ENCODE results near the gene TRIB2. TPM values are rescaled to one million over a fixed set of nuclear protein-coding genes. Genes with fewer than 3 reads are reported as not detected.

The TRIB2 gene
- total RNA-seq, 1 donor from 2014 or later = 90.9 TPM

- H3K4me1 Mint-ChIP-seq (ENCODE audit: unreplicated experiment) = peaks cover 36% of the 10 kb centered on the region
- no peak for DNase-seq (ENCODE audit: extremely low spot score, unreplicated experiment)
- H3K9me3 Mint-ChIP-seq = no peaks in the 10 kb centered on the region
- peaks cover 64% of the 10 kb centered on the region for H3K36me3 Mint-ChIP-seq
- no peak overlapping the region for H3K4me3 Mint-ChIP-seq
- no peaks in the 10 kb centered on the region for H3K27me3 Mint-ChIP-seq
- no peak overlapping the region for H3K27ac Mint-ChIP-seq
- TF ChIP-seq CTCF (conservative IDR thresholded peaks at IDR 0.05) = no peak
Measured at GRCh38 chr2:12737738-12738485, 21.2 kb downstream of the TRIB2 start.

- Mint-ChIP-seq H3K4me1 (ENCODE audit: unreplicated experiment) (peaks cover 36% of the 10 kb centered on the region), H3K27ac (no peak overlapping the region), H3K9me3 (no peaks in the 10 kb centered on the region), H3K4me3 (no peak overlapping the region), H3K36me3 (peaks cover 65% of the 10 kb centered on the region), H3K27me3 (no peaks in the 10 kb centered on the region)
- DNase-seq (ENCODE audit: extremely low spot score, unreplicated experiment) = no peak
- TF ChIP-seq CTCF (conservative IDR thresholded peaks at IDR 0.05) = no peak
Measured at GRCh38 chr2:12739721-12740254, 23.1 kb downstream of the TRIB2 start.

GRCh38 chr2:12741380-12741779, 24.6 kb downstream of the TRIB2 start:
- no peaks in the 10 kb centered on the region for H3K9me3 Mint-ChIP-seq
- H3K36me3 Mint-ChIP-seq = peaks cover 55% of the 10 kb centered on the region
- peaks cover 29% of the 10 kb centered on the region for H3K4me1 Mint-ChIP-seq (ENCODE audit: unreplicated experiment)
- H3K27me3 Mint-ChIP-seq = no peaks in the 10 kb centered on the region
- TF ChIP-seq CTCF (conservative IDR thresholded peaks at IDR 0.05) = no peak
- no peak overlapping the region for H3K27ac Mint-ChIP-seq
- no peak overlapping the region for H3K4me3 Mint-ChIP-seq
- no peak for DNase-seq (ENCODE audit: extremely low spot score, unreplicated experiment)

GRCh38 chr2:12742891-12743290, 26.2 kb downstream of the TRIB2 start:
- H3K27me3 Mint-ChIP-seq = no peaks in the 10 kb centered on the region
- no peaks in the 10 kb centered on the region for H3K9me3 Mint-ChIP-seq
- H3K4me3 Mint-ChIP-seq = no peak overlapping the region
- peaks cover 43% of the 10 kb centered on the region for H3K36me3 Mint-ChIP-seq
- TF ChIP-seq CTCF (conservative IDR thresholded peaks at IDR 0.05) = no peak
- H3K4me1 Mint-ChIP-seq (ENCODE audit: unreplicated experiment) = peaks cover 23% of the 10 kb centered on the region
- H3K27ac Mint-ChIP-seq = no peak overlapping the region
- no peak for DNase-seq (ENCODE audit: extremely low spot score, unreplicated experiment)

GRCh38 chr2:12750166-12750905, 33.6 kb downstream of the TRIB2 start:
- Mint-ChIP-seq H3K4me1 (ENCODE audit: unreplicated experiment) (no peaks in the 10 kb centered on the region), H3K4me3 (no peak overlapping the region), H3K36me3 (no peaks in the 10 kb centered on the region), H3K27ac (no peak overlapping the region), H3K27me3 (no peaks in the 10 kb centered on the region), H3K9me3 (peaks cover 10% of the 10 kb centered on the region)
- TF ChIP-seq CTCF (conservative IDR thresholded peaks at IDR 0.05) = no peak
- DNase-seq (ENCODE audit: extremely low spot score, unreplicated experiment) = no peak

All from type B pancreatic cell (in vitro differentiated cells).